Activated CD8-positive, alpha-beta memory T cell treated with anti-CD3 and anti-CD28 coated beads, Interleukin-2, amount 10 ng/mL, durations not matched to agents 7 days and 5 days (primary cell): ENCODE results near the gene GPR18. TPM values are rescaled to one million over a fixed set of nuclear protein-coding genes. Genes with fewer than 3 reads are reported as not detected.
"Not testable (repeated sequence)": the region's sequence is repeated elsewhere in the genome, so short reads cannot be mapped to it uniquely, and the experiment has no call there.

Experiments used
- ATAC-seq: fragments of 150-1000 bp; cut with Tn5 transposase; one replicate; pipeline ENCODE4 v1.10.0; 2021; ENCODE audit warnings: moderate library complexity
- CTCF ChIA-PET: fragments of 350-600 bp; sonication (Branson Sonifier 250); formaldehyde crosslinking; loops from one replicate; lab custom pipeline; 2021; ENCODE audit warnings: antibody characterized with exemption; lab: Charles Lee
- DNase-seq: peaks from one replicate; pipeline ENCODE4 v3.0.0-alpha.2; 2020
- H3K27ac Mint-ChIP-seq: one replicate; pipeline ENCODE4 v1.8.0; 2021; ENCODE audit warnings: mild to moderate bottlenecking, mixed read lengths
- H3K27me3 Mint-ChIP-seq: one replicate; pipeline ENCODE4 v1.8.0; 2021; ENCODE audit warnings: mixed read lengths
- H3K36me3 Mint-ChIP-seq: one replicate; pipeline ENCODE4 v1.8.0; 2021; ENCODE audit warnings: mild to moderate bottlenecking, mixed read lengths
- H3K4me1 Mint-ChIP-seq: one replicate; pipeline ENCODE4 v1.8.0; 2021; ENCODE audit warnings: mixed read lengths
- H3K4me3 Mint-ChIP-seq: one replicate; pipeline ENCODE4 v1.8.0; 2021; ENCODE audit warnings: mild to moderate bottlenecking, moderate library complexity, mixed read lengths
- H3K9me3 Mint-ChIP-seq: one replicate; pipeline ENCODE4 v1.8.0; 2022; ENCODE audit warnings: low read depth, mixed read lengths
- total RNA-seq, 2 experiments: library from RNA; stranded (reverse); gene quantifications; one replicate each; pipeline ENCODE4 v1.2.3, GENCODE V29; 2021

The GPR18 gene
- total RNA-seq, 2 experiments from 2014 or later, result 11.1 to 13.1 TPM

- no peaks in the 10 kb centered on the region for H3K9me3 Mint-ChIP-seq
- H3K4me1 Mint-ChIP-seq, result peaks cover 43% of the 10 kb centered on the region
- peak overlapping the region; percentile 87 for H3K27ac Mint-ChIP-seq
- CTCF ChIA-PET, result interaction anchor here (0.7 to 2.5 kb wide), 5 partner anchors 9 to 34 kb away, joined by 3 to 11 read pairs (median 3); no protein-coding TSS in a partner anchor
- H3K4me3 Mint-ChIP-seq, result peak overlapping the region; percentile 67
- H3K36me3 Mint-ChIP-seq, result peaks cover 34% of the 10 kb centered on the region
- peak; percentile 90 for ATAC-seq
- DNase-seq, result no peak
- H3K27me3 Mint-ChIP-seq, result no peaks in the 10 kb centered on the region
These were observed 20.1 kb downstream of the GPR18 start for GRCh38 chr13:99237981-99238662.

- CTCF ChIA-PET, result interaction anchor here (1.0 to 4.5 kb wide), 15 partner anchors 8 to 205 kb away, joined by 3 to 21 read pairs (median 5); partner anchors contain the start of genes GPR18 and UBAC2
- ATAC-seq (no peak), DNase-seq (no peak)
- Mint-ChIP-seq H3K36me3 (peaks cover 20% of the 10 kb centered on the region), H3K27me3 (no peaks in the 10 kb centered on the region), H3K9me3 (no peaks in the 10 kb centered on the region), H3K4me3 (peak overlapping the region; percentile 14), H3K27ac (peak overlapping the region; percentile 72), H3K4me1 (peaks cover 60% of the 10 kb centered on the region)
These were observed 26.5 kb downstream of the GPR18 start for GRCh38 chr13:99231721-99232120.

GRCh38 chr13:99230991-99231390 is 27.2 kb downstream of the GPR18 start:
- no peak for DNase-seq
- H3K27me3 Mint-ChIP-seq, result no peaks in the 10 kb centered on the region
- H3K9me3 Mint-ChIP-seq, result no peaks in the 10 kb centered on the region
- H3K36me3 Mint-ChIP-seq, result peaks cover 23% of the 10 kb centered on the region
- CTCF ChIA-PET, result interaction anchor here (0.7 to 4.5 kb wide), 21 partner anchors 8 to 206 kb away, joined by 3 to 21 read pairs (median 4); partner anchors contain the start of genes GPR18 and UBAC2
- peak; percentile 14 for ATAC-seq
- peak overlapping the region; percentile 72 for H3K27ac Mint-ChIP-seq
- H3K4me1 Mint-ChIP-seq, result peaks cover 63% of the 10 kb centered on the region
- peak overlapping the region; percentile 31 for H3K4me3 Mint-ChIP-seq

- ATAC-seq, result not testable (repeated sequence)
These were observed 27.6 kb downstream of the GPR18 start for GRCh38 chr13:99230588-99230987.

GRCh38 chr13:99228737-99229691 is 29.2 kb downstream of the GPR18 start:
- no peaks in the 10 kb centered on the region for H3K27me3 Mint-ChIP-seq
- H3K36me3 Mint-ChIP-seq, result peaks cover 26% of the 10 kb centered on the region
- peaks cover 74% of the 10 kb centered on the region for H3K4me1 Mint-ChIP-seq
- peak overlapping the region; percentile 91 for H3K27ac Mint-ChIP-seq
- H3K4me3 Mint-ChIP-seq, result peak overlapping the region; percentile 71
- no peaks in the 10 kb centered on the region for H3K9me3 Mint-ChIP-seq
- peak; percentile 34 for ATAC-seq
- CTCF ChIA-PET, result interaction anchor here (0.6 to 4.5 kb wide), 11 partner anchors 8 to 208 kb away, joined by 3 to 21 read pairs (median 8); partner anchors contain the start of genes GPR18 and UBAC2
- no peak for DNase-seq

More at GRCh38 chr13:99230588-99230987, 27.6 kb downstream of the GPR18 start:
- Mint-ChIP-seq H3K4me3 (peak overlapping the region; percentile 31), H3K27ac (peak overlapping the region; percentile 72), H3K36me3 (peaks cover 24% of the 10 kb centered on the region), H3K4me1 (peaks cover 65% of the 10 kb centered on the region)
- CTCF ChIA-PET, result interaction anchor here (0.7 to 4.5 kb wide), 19 partner anchors 9 to 206 kb away, joined by 3 to 21 read pairs (median 4); partner anchors contain the start of genes GPR18 and UBAC2
- not testable (repeated sequence) for H3K9me3 Mint-ChIP-seq, DNase-seq, H3K27me3 Mint-ChIP-seq

- H3K4me1 Mint-ChIP-seq, result peaks cover 79% of the 10 kb centered on the region
These were observed 30.1 kb downstream of the GPR18 start for GRCh38 chr13:99227909-99228688.

GRCh38 chr13:99227331-99227900 is 30.8 kb downstream of the GPR18 start:
- peak overlapping the region; percentile 71 for H3K4me3 Mint-ChIP-seq
- peaks cover 36% of the 10 kb centered on the region for H3K36me3 Mint-ChIP-seq
- DNase-seq, result no peak
- H3K27me3 Mint-ChIP-seq, result no peaks in the 10 kb centered on the region
- CTCF ChIA-PET, result interaction anchor here (0.6 to 1.6 kb wide), 8 partner anchors 8 to 30 kb away, joined by 3 to 5 read pairs (median 3); partner anchors contain the start of gene GPR18
- no peaks in the 10 kb centered on the region for H3K9me3 Mint-ChIP-seq
- ATAC-seq, result no peak
- H3K27ac Mint-ChIP-seq, result peak overlapping the region; percentile 91
- peaks cover 82% of the 10 kb centered on the region for H3K4me1 Mint-ChIP-seq

More at GRCh38 chr13:99227909-99228688, 30.1 kb downstream of the GPR18 start:
- peak; percentile 15 for ATAC-seq
- Mint-ChIP-seq H3K9me3 (no peaks in the 10 kb centered on the region), H3K27ac (peak overlapping the region; percentile 91), H3K27me3 (no peaks in the 10 kb centered on the region), H3K4me3 (peak overlapping the region; percentile 71), H3K36me3 (peaks cover 29% of the 10 kb centered on the region)
- no peak for DNase-seq
- CTCF ChIA-PET, result interaction anchor here (0.6 to 1.6 kb wide), 7 partner anchors 9 to 31 kb away, joined by 3 to 5 read pairs (median 3); partner anchors contain the start of gene GPR18

GRCh38 chr13:99226513-99226912 is 31.7 kb downstream of the GPR18 start:
- CTCF ChIA-PET, result interaction anchor here (1.5 kb wide), 2 partner anchors 24 to 31 kb away, joined by 3 to 4 read pairs; partner anchors contain the start of gene GPR18
- no peaks in the 10 kb centered on the region for H3K9me3 Mint-ChIP-seq
- ATAC-seq, result no peak
- H3K36me3 Mint-ChIP-seq, result peaks cover 39% of the 10 kb centered on the region
- H3K27me3 Mint-ChIP-seq, result no peaks in the 10 kb centered on the region
- DNase-seq, result no peak
- peaks cover 86% of the 10 kb centered on the region for H3K4me1 Mint-ChIP-seq
- H3K27ac Mint-ChIP-seq, result peak overlapping the region; percentile 61
- H3K4me3 Mint-ChIP-seq, result no peak overlapping the region

- Mint-ChIP-seq H3K9me3 (no peaks in the 10 kb centered on the region), H3K36me3 (peaks cover 38% of the 10 kb centered on the region), H3K27me3 (no peaks in the 10 kb centered on the region), H3K4me3 (no peak overlapping the region), H3K4me1 (peaks cover 87% of the 10 kb centered on the region), H3K27ac (no peak overlapping the region)
- no peak for ATAC-seq
- CTCF ChIA-PET, result no interaction called here
- no peak for DNase-seq
These were observed 33.1 kb downstream of the GPR18 start for GRCh38 chr13:99225078-99225477.

GRCh38 chr13:99224021-99224420 is 34.2 kb downstream of the GPR18 start:
- H3K27me3 Mint-ChIP-seq, result no peaks in the 10 kb centered on the region
- no peak for DNase-seq
- no peaks in the 10 kb centered on the region for H3K9me3 Mint-ChIP-seq
- H3K36me3 Mint-ChIP-seq, result peaks cover 38% of the 10 kb centered on the region
- no peak for ATAC-seq
- H3K4me1 Mint-ChIP-seq, result peaks cover 86% of the 10 kb centered on the region
- CTCF ChIA-PET, result interaction anchor here (1.2 to 1.3 kb wide), 2 partner anchors 45 to 213 kb away, joined by 4 to 6 read pairs; no protein-coding TSS in a partner anchor
- H3K4me3 Mint-ChIP-seq, result peak overlapping the region; percentile 14
- peak overlapping the region; percentile 71 for H3K27ac Mint-ChIP-seq

- ATAC-seq, result no peak
- H3K4me3 Mint-ChIP-seq, result peak overlapping the region; percentile 14
These were observed 34.6 kb downstream of the GPR18 start for GRCh38 chr13:99223587-99223986.

More at GRCh38 chr13:99223587-99223986, 34.6 kb downstream of the GPR18 start:
- Mint-ChIP-seq H3K36me3 (peaks cover 38% of the 10 kb centered on the region), H3K4me1 (peaks cover 86% of the 10 kb centered on the region), H3K27ac (peak overlapping the region; percentile 71), H3K27me3 (no peaks in the 10 kb centered on the region), H3K9me3 (no peaks in the 10 kb centered on the region)
- DNase-seq, result no peak
- CTCF ChIA-PET, result interaction anchor here (0.7 to 1.3 kb wide), 3 partner anchors 45 to 213 kb away, joined by 3 to 6 read pairs (median 4); no protein-coding TSS in a partner anchor
